Endothelial cell (in vitro differentiated cells): Measurements from ENCODE around the gene SLC12A9. TPM values are rescaled to one million over a fixed set of nuclear protein-coding genes. Genes with fewer than 3 reads are reported as not detected.
A peak's percentile ranks its signal among the peaks of the same experiment; 100 is the strongest.
"Not testable (repeated sequence)": the region's sequence is repeated elsewhere in the genome, so short reads cannot be mapped to it uniquely, and the experiment has no call there.

Experiments used
- DNase-seq: peaks from one replicate; pipeline ENCODE4 v3.0.0; 2021; ENCODE audit warnings: low spot score
- H3K27ac Mint-ChIP-seq: one replicate; pipeline ENCODE4 v1.8.0; 2021; ENCODE audit warnings: mixed read lengths, inconsistent platforms; ENCODE audit not compliant: unreplicated experiment
- H3K27me3 Mint-ChIP-seq: one replicate; pipeline ENCODE4 v1.8.0; 2021; ENCODE audit warnings: mild to moderate bottlenecking, moderate library complexity, mixed read lengths, inconsistent platforms; ENCODE audit not compliant: unreplicated experiment
- H3K36me3 Mint-ChIP-seq: one replicate; pipeline ENCODE4 v1.8.0; 2021; ENCODE audit warnings: mild to moderate bottlenecking, low read depth, mixed read lengths, inconsistent platforms; ENCODE audit not compliant: unreplicated experiment
- H3K4me1 Mint-ChIP-seq: one replicate; pipeline ENCODE4 v1.8.0; 2021; ENCODE audit warnings: mild to moderate bottlenecking, mixed read lengths, inconsistent platforms; ENCODE audit not compliant: unreplicated experiment
- H3K4me3 Mint-ChIP-seq: one replicate; pipeline ENCODE4 v1.8.0; 2021; ENCODE audit warnings: mild to moderate bottlenecking, mixed read lengths, inconsistent platforms; ENCODE audit not compliant: unreplicated experiment
- H3K9me3 Mint-ChIP-seq: one replicate; pipeline ENCODE4 v1.8.0; 2021; ENCODE audit warnings: mixed read lengths, inconsistent platforms; ENCODE audit not compliant: unreplicated experiment
- CTCF ChIP-seq: fragments of 200-600 bp; sonication (generic); IDR thresholded peaks from one replicate; pipeline ENCODE4 v1.5.0; 2021; ENCODE audit warnings: antibody characterized with exemption; ENCODE audit not compliant: unreplicated experiment
- total RNA-seq: library from RNA; stranded (reverse); fragmentation: NEBNext Ultra II Directional; extraction: Animal tissue kit (Norgen Biotek cat#: 25700); gene quantifications from one replicate; pipeline ENCODE4 v1.2.1, GENCODE V29; 2021; ENCODE audit not compliant: unreplicated experiment

SLC12A9 gene
- total RNA-seq, 1 donor from 2014 or later, result 60.5 TPM

DNA sequence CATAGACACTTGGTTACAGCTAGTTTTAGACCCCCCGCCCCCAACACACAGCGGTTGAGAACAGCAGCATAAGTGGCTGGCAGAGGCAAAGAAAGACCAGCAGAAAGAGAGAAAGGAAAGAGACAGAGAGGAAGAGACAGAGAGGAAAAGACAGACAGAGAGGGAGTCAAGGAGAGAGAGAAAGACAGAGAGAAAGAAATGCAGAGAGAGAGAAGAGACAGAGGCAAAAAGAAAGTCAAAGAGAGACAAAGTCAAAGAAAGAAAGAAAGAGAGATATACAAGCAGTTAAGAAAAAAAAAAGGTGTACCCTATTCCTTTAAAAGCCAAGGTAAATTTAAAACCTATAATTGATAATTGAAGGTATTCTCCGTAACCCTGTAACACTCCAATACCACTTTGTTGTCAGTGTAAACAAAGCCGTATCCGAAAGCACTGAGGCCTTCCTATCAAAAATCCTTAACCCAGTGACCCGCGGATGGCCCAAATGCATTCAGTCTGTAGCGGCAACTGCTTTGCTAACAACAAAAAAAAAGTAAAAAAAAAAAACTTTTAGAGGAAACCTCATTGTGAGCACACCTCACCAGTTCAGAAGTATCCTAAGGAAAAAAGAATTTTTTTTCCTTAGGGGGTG is 11.9 kb upstream of the SLC12A9 start:
- Mint-ChIP-seq H3K36me3 (no peaks in the 10 kb centered on the region), H3K4me1 (peaks cover 22% of the 10 kb centered on the region), H3K27ac (peak overlapping the region; percentile 54), H3K9me3 (no peaks in the 10 kb centered on the region), H3K27me3 (peaks cover 7% of the 10 kb centered on the region), H3K4me3 (peak overlapping the region; percentile 5)
- TF ChIP-seq CTCF, result no peak
- no peak for DNase-seq

DNA sequence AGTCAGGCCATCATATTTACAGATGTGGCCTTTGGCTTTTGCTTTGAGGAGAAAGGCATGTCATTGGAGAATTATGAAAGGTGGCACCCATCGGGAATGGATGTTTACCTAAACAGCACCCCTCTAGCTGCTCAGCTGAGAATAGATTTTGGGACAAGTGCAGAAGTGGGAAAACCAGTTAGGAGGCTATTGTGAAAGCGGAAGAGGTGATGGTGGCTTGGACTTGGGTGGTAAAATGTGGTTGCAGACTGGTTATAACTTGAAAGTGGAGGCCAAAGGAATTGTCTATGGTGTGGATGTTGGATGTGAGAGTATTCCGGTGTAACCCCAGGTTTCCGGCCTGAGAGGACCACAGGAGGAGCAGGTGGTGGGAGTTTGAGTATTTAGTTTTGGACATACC is 5.2 kb upstream of the SLC12A9 start:
- H3K27me3 Mint-ChIP-seq, result peaks cover 9% of the 10 kb centered on the region
- H3K4me1 Mint-ChIP-seq, result peaks cover 10% of the 10 kb centered on the region
- H3K36me3 Mint-ChIP-seq, result no peaks in the 10 kb centered on the region
- no peak for DNase-seq
- no peak for TF ChIP-seq CTCF
- no peak overlapping the region for H3K4me3 Mint-ChIP-seq
- no peaks in the 10 kb centered on the region for H3K9me3 Mint-ChIP-seq
- H3K27ac Mint-ChIP-seq, result no peak overlapping the region

- TF ChIP-seq CTCF, result no peak
- no peaks in the 10 kb centered on the region for H3K9me3 Mint-ChIP-seq
- H3K4me3 Mint-ChIP-seq, result no peak overlapping the region
- DNase-seq, result no peak
- H3K27ac Mint-ChIP-seq, result no peak overlapping the region
- H3K4me1 Mint-ChIP-seq, result peaks cover 16% of the 10 kb centered on the region
- peaks cover 11% of the 10 kb centered on the region for H3K27me3 Mint-ChIP-seq
- peaks cover 7% of the 10 kb centered on the region for H3K36me3 Mint-ChIP-seq
Observed at GRCh38 chr7:100854146-100854895, 1.8 kb downstream of the SLC12A9 start.

GRCh38 chr7:100854899-100855298 is 2.4 kb downstream of the SLC12A9 start:
- not testable (repeated sequence) for H3K4me3 Mint-ChIP-seq, H3K9me3 Mint-ChIP-seq, DNase-seq, H3K36me3 Mint-ChIP-seq, H3K27ac Mint-ChIP-seq
- Mint-ChIP-seq H3K27me3 (peaks cover 15% of the 10 kb centered on the region), H3K4me1 (peaks cover 16% of the 10 kb centered on the region)

- peak overlapping the region; percentile 54 for H3K4me3 Mint-ChIP-seq
- H3K27ac Mint-ChIP-seq, result no peak overlapping the region
- H3K36me3 Mint-ChIP-seq, result peaks cover 10% of the 10 kb centered on the region
- H3K27me3 Mint-ChIP-seq, result peaks cover 15% of the 10 kb centered on the region
- H3K4me1 Mint-ChIP-seq, result peaks cover 16% of the 10 kb centered on the region
- TF ChIP-seq CTCF, result no peak
- no peaks in the 10 kb centered on the region for H3K9me3 Mint-ChIP-seq
- no peak for DNase-seq
Observed at GRCh38 chr7:100855515-100855914, 3.0 kb downstream of the SLC12A9 start.
